ENCODE data around the gene MLH1.
"Not testable (repeated sequence)": the region's sequence is repeated elsewhere in the genome, so short reads cannot be mapped to it uniquely, and the experiment has no call there.

The MLH1 gene

DNA sequence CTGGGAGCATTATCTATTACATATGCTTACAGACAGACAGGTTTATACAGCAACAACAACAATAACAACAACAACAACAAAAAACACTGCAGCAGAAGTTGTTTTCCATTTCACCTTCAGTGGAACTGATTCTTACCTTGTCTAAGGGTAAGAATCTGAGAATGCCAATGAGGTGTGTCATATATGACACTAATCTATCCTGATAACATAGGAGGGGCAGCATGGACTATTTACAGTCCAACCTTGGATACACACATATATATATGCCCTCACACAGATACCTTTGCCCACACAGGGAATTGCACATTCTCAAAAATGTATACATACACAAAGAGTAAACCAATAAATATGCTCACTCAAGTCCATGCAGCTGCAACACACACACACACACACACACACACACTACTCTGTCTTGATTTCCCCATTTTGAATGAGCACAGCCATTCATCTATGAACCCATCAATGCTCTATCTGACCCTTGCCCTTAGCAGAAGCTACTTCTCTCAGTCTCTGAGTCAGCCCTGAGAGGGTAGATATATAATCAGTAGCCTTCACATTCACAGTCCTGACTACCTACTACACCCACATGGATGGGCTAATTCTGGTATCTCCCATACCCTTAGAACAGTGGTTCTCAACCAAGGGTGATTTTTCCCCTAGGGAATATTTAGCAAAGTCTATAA lies 38.7 kb upstream of the MLH1 start:
- no peak overlapping the region for H3K27ac ChIP-seq
- ChIA-PET POLR2A (ENCODE audit: low non-redundant PET) (no interaction called here), CTCF (no interaction called here)
- DNase-seq (ENCODE audit: low spot score) = no peak
- TF ChIP-seq, protein P1, sequence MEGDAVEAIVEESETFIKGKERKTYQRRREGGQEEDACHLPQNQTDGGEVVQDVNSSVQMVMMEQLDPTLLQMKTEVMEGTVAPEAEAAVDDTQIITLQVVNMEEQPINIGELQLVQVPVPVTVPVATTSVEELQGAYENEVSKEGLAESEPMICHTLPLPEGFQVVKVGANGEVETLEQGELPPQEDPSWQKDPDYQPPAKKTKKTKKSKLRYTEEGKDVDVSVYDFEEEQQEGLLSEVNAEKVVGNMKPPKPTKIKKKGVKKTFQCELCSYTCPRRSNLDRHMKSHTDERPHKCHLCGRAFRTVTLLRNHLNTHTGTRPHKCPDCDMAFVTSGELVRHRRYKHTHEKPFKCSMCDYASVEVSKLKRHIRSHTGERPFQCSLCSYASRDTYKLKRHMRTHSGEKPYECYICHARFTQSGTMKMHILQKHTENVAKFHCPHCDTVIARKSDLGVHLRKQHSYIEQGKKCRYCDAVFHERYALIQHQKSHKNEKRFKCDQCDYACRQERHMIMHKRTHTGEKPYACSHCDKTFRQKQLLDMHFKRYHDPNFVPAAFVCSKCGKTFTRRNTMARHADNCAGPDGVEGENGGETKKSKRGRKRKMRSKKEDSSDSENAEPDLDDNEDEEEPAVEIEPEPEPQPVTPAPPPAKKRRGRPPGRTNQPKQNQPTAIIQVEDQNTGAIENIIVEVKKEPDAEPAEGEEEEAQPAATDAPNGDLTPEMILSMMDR (conservative IDR thresholded peaks at IDR 0.05; ENCODE audit: low read depth) = no peak

DNA sequence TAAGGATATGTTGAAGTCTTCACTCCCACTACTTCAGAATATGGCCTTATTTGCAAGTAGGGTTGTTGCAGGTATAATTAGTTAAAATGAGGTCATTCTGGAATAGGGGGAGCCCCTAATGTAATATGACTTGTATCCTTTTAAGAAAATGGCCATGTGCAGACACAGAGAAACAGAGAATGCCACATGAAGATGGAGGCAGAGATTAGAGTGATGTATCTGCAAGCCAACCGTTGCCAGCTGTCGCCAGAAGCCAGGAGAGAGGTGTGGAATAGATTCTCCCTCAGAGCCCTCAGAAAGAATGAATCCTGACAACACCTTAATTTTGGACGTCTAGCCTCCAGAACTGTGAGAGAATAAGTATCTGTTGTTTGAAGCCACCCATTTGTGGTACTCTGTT lies 37.2 kb upstream of the MLH1 start:
- no peak overlapping the region for H3K27ac ChIP-seq
- TF ChIP-seq, protein P1 (conservative IDR thresholded peaks at IDR 0.05; ENCODE audit: low read depth) = no peak
- ChIA-PET POLR2A (ENCODE audit: low non-redundant PET) (no interaction called here), CTCF (no interaction called here)
- no peak for DNase-seq (ENCODE audit: low spot score)

DNA sequence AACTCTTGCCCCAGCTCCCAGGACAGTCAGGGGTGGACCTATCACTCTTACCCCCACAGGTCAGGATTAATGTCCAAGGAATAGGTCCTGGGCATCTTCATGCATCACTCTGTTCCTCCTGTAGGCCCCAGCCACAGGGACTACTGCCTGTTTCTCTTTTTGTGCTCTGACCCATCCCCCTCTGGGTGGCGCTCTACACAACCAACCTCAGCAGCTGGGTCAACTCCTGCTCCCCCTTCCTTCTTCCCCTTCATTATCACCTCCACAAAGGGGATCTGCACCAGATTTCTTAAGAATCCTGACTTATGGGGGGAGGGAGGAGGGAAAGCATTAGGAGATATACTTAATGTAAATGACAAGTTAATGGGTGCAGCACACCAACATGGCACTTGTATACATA lies 36.3 kb upstream of the MLH1 start:
- TF ChIP-seq, protein P1 (conservative IDR thresholded peaks at IDR 0.05; ENCODE audit: low read depth) = no peak
- H3K27ac ChIP-seq = no peak overlapping the region
- POLR2A ChIA-PET (ENCODE audit: low non-redundant PET) = no interaction called here
- DNase-seq (ENCODE audit: low spot score) = no peak
- CTCF ChIA-PET = no interaction called here

DNA sequence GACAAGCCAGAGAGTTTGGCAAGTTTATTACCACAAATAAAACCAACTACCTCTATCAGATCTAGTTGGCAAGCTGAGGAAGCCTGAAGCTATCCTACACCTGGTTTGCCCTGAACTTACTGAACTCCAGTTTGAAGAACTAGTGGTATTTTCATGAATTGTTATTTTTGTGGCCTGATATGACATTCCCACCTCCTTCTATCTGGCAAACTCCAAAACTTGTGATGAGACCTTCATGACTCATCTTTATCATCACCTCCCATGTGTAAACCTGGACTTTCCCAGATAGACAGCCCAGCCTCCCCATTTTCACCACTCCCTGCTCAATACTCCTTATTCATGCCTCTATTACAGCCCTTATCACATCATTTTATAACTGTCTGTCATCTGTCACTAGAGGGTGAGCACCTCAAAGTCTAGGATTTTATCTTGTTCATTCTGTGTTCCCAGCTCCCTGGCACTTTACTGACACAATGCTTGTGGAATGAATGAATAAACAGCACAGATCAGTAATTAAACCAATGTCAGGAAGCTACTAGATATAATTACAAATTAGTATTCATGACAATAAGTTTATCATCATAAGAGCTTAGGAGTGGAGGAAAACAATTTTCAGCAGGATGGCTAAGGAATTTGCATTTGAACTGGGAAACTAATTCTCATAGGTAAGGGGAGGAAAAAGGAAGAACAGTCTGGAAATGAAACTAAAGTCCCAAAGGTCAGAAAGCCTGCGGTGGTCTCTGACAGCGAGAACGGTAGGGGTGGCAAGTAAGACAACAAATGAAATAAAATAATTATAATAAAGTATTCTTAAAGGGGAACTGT lies 35.2 kb upstream of the MLH1 start:
- H3K27ac ChIP-seq = no peak overlapping the region
- ChIA-PET POLR2A (ENCODE audit: low non-redundant PET) (no interaction called here), CTCF (interaction anchor here (0.6 to 1.4 kb wide), 8 partner anchors 10 to 377 kb away, joined by 3 to 4 read pairs (median 3); no protein-coding TSS in a partner anchor)
- peak; percentile 57 for DNase-seq (ENCODE audit: low spot score)
- TF ChIP-seq, protein P1 (conservative IDR thresholded peaks at IDR 0.05; ENCODE audit: low read depth) = no peak

DNA sequence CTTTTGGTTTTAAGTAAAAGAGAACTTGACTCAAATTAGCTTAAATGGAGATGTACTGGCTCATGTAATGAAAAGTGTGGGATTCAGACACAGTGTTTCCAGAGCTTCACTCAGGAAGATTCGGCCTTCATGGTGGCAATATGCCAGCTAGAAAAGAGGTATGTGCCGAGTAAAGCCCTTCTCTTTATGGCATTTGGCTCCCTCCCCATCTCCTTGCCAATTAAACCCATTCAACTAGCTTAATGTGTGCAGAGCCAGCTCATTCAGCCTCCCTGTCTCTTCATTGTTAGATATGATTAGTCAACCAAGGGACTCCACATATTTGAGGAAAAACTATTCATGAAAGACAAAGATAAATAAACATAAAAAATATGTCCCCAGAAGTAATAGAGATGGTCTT lies 33.5 kb upstream of the MLH1 start:
- DNase-seq (ENCODE audit: low spot score) = no peak
- POLR2A ChIA-PET (ENCODE audit: low non-redundant PET) = no interaction called here
- H3K27ac ChIP-seq = no peak overlapping the region
- TF ChIP-seq, protein P1 (conservative IDR thresholded peaks at IDR 0.05; ENCODE audit: low read depth) = no peak
- CTCF ChIA-PET = interaction anchor here (0.6 to 0.8 kb wide), 2 partner anchors 161 to 262 kb away, joined by 3 read pairs; no protein-coding TSS in a partner anchor

DNA sequence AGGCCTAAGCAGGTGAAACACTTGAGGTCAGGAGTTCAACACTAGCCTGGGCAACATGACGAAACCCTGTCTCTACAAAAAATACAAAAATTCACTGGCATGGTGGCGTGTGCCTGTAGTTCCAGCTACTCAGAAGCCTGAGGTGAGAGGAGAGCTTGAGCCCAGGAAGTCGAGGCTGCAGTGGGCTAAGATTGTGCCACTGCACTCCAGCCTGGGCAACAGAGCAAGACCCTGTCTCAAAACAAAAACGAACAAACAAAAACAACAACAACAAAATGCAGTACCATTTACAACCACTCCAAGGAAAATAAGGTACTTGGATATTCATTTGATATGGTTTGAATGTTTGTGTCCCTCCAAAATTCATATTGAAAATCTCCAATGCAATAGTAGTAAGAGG lies 32.8 kb upstream of the MLH1 start:
- ChIA-PET POLR2A (ENCODE audit: low non-redundant PET) (no interaction called here), CTCF (no interaction called here)
- no peak overlapping the region for H3K27ac ChIP-seq
- DNase-seq (ENCODE audit: low spot score) = no peak
- TF ChIP-seq, protein P1 (conservative IDR thresholded peaks at IDR 0.05; ENCODE audit: low read depth) = no peak

DNA sequence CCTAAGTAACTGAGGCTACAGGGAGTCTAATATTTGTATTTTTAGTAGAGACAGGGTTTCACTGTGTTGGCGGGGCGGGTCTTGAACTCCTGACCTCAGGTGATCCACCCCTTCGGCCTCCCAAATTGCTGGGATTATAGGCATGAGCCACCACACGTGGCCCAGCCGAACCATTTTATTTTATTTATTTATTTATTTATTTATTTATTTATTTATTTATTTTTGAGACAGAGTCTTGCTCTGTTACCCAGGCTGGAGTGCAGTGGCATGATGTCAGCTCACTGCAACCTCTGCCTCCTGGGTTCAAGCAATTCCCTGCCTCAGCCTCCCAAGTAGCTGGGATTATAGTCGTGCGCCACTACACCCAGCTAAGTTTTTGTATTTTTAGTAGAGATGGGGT lies 30.3 kb upstream of the MLH1 start:
- CTCF ChIA-PET; DNase-seq (ENCODE audit: low spot score); H3K27ac ChIP-seq; POLR2A ChIA-PET (ENCODE audit: low non-redundant PET): not testable (repeated sequence)
